HG03139 (cell line): ENCODE measurements around the gene REEP5.
"Not testable (repeated sequence)": the region's sequence is repeated elsewhere in the genome, so short reads cannot be mapped to it uniquely, and the experiment has no call there.

ENCODE experiments used
- ATAC-seq: cut with Tn5 transposase; IDR thresholded peaks from one replicate; pipeline ENCODE4 v1.9.1; 2021; ENCODE audit not compliant: unreplicated experiment

REEP5 gene

DNA sequence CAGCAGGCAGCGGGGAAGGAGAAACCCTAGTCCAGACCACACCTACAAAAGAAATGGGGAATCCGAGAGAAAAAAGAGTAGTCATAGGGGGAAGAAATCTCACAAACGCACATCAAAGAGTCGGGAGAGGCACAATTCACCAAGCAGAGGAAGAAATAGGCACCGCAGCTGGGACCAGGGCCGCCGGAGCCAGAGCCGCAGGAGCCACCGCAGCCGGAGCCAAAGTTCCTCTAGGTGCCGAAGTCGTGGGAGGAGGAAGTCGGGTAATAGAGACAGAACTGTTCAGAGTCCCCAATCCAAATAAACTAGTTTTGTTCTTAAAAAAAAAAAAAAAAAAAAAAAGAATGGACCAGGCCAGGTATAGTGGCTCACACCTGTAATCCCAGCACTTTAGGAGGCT, 29.3 kb downstream of the REEP5 start:
- no peak for ATAC-seq

DNA sequence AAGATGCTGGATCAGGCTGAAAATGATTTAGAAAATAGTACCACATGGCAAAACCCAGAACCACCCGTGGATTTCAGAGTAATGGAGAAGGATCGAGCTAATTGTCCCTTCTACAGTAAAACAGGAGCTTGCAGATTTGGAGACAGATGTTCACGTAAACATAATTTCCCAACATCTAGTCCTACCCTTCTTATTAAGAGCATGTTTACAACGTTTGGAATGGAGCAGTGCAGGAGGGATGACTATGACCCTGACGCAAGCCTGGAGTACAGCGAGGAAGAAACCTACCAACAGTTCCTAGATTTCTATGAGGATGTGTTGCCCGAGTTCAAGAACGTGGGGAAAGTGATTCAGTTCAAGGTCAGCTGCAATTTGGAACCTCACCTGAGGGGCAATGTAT, 30.0 kb downstream of the REEP5 start:
- not testable (repeated sequence) for ATAC-seq

DNA sequence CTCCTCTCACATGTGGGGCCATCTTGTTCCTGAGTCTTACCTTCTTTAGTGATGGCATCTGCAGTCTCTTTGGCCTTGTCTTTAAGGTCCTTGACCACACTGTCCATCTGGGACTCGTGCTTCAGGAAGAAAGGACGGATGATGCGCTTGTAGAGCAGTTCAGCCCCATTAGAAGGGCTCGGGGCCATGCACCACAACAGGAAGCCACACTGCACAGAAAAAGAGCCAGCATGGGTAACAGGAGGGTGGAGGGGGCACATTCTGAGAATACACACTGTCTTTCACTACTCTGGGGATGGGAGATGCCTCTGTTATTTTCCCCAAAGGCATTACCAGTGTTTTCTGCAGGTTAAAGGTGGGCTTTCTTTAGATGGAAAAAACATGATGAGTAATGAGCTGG, 35.1 kb downstream of the REEP5 start:
- ATAC-seq = no peak

DNA sequence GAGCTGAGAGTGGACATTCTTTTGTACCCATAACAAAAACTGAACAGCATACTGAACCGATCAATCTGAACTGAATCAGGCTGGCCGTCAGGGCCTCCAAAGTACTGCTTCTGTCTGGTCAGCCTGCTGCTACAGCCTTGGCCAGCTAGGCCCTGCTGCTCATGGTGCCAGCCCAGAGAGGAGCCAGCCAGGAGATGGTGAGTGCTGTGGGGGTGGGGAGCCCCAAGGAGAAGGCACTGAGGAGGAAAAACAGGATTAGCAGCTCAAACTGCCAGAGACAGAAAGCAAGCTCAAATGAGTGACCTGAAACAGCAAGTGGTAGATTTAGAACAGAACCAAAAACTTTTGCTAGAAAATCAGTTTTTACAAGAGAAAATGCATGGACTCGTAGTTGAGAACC, 37.0 kb downstream of the REEP5 start:
- no peak for ATAC-seq

DNA sequence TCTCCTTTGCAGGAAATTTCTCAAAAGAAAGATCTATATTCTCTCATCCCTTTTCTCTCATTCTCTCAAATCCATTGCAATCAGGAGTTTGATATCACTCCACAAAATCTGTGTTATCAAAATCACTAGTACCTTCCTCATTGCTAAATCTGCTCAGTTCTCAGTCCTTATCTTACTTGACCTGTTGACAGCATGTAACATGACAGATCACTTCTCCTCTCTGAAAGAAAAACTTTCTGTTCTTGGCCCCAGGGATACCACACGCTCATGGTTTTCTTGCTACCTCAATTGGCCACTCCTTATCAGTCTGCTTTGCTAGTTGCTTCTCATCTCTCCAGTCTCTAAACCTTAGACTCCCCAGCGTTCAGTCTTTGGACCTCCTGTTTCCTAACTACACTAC, 38.8 kb downstream of the REEP5 start:
- ATAC-seq = no peak

DNA sequence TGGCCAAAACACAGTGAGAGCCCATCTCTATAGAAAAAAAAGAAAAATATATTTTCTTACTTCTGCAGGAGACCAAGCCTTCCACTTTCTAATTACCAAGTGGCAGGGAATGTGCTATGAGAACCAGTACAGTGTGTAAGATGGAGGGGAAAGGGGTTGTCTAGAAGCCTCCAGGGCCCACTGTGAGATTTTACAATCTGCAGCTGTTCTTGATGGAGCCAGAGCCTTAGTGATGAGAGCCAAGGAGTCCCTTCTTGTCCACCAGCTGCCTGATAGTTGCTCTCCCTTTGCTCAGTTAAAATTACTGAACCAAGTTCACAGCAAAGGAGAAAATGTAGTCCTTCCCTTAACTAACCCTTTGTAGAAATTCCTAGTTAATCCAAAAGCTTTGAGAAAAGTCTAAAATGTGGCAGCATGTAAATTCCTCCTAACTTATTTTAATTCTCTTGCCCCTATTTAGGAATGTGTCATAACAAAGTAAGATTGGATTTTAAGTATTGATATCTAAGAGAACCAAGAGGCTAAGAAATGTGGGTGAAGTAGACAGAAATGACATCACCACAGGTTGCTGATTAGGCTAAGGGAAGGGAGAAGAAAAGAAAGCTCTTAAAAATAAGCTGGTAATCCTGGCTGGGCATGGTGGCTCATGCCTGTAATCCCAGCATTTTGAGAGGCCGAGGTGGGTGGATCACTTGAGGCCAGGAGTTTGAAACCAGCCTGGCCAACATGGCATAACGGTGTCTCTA, 41.6 kb downstream of the REEP5 start:
- no peak for ATAC-seq

DNA sequence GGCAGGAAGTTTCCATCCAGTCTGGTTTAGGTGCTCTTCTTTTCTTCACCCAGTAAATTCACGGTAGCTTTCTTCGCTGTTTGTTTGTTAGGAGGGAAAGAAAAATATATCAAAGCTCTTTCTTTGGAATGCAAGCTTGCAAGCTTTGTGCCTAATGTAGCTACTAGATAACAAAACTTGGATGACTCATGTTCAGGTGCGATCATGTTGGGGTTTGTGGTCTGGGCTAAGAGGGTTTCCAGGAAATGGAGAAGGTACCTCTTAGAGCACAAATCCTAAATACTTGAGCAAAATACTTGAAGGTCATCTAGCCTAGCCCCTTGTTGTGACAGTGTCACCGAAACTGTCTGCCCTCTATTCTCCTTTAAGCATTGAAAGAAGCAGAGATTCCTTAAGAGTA, 43.3 kb downstream of the REEP5 start:
- no peak for ATAC-seq

DNA sequence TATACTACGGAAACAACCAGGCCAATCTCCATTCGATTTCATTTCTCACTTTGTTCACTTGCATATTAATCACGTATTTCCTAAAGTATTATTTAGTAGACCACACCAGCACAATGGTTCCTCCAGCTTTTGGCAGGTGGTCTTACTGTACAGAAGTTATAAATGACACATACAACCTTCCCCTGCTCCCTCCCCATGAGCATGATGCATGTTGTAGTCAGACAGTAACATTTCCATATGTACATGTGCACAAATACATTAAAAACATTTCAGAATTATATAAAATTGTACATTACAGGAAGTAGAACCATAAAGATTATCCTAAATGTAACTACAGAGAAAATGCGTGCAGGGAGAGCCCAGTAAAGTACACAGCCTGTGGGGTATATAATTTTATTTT, 43.9 kb downstream of the REEP5 start:
- ATAC-seq = no peak

DNA sequence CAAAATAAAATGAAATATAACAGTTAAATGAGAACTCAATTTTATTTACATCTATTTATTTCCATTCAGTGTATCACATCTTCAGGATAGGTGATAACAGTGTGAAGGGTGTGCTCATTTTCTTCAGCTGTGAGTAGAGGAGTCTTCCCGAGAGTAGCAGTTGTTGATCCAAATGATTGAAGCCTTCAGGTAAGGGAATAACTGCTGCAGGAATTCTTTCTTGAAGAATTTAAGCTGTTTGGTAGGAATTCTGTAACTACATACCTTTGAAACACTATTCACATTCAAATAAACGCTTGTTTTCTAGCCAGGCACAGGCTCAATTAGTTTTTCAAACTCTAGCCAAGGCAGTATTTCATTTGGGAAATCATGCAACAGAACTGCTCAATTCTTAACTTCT, 45.7 kb downstream of the REEP5 start:
- no peak for ATAC-seq

DNA sequence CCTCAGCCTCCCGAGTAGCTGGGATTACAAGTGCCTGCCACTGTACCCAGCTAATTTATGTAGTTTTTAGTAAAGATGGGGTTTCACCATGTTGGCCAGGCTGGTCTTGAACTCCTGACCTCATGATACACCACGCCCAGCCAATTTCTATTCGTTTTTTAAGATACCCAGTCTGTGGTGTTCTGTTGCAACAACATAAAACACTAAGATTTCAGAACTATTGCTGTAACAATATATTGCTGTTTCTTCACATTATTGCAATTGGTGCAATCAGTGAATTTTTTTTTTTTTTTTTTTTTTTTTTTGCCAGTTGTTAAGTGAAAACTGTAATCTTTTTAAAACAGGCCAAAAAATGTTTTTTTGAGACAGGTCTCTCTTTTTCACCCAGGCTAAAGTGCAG, 51.1 kb downstream of the REEP5 start:
- no peak for ATAC-seq

DNA sequence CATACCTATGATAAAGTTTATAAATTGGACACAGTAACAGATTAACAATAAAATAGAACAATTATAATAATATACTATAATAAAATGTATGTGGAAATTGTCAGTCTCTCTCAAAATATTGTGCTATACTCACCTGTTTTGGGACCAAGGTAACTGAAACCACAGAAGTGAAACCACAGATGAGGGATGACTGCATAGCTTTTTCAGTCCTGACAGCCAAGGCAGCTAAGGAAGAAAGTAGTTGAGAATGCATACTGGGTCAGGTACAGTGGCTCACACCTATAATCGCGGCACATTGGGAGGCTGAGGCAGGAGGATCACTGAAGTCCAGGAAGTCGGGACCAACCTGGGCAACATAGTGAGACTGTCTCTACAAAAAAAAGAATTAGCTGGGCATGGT, 52.1 kb downstream of the REEP5 start:
- peak; percentile 60 for ATAC-seq

DNA sequence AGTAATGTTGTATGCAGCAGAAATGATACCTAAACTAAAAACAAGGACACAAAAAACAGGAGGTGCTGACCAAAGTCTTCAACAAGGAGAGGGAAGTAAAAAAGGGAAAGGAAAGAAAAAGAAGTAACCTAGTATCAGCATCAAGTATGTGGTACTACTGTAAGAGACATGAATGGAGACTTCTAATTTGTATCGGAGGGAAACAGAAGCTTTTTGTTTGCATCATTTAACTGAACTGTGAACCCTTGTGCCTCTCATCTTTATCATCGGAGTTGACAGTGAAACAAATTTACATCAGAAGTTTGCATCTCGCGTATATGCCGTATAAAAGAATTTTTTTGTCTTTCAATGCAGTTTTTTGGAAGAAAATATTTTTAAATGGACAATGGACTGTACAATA, 54.6 kb downstream of the REEP5 start:
- no peak for ATAC-seq

DNA sequence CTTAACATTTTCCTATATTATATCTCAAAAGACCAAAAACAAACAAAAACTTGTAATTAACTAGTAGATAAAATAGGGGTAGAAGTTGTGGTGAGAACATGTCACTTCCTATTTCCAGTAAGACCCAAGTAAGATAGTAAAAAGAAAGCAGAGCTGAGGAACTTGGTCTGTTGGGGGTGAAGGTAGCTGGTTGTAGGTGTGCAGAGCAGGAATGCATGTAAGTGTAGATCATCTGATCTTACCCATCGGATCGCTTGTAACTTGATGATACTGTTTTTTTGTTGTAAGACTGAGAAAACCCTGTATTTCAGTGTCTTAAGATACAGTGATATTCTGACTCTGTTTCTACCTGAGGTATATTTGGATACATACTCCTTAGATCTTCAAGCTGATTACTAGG, 55.3 kb downstream of the REEP5 start:
- no peak for ATAC-seq

DNA sequence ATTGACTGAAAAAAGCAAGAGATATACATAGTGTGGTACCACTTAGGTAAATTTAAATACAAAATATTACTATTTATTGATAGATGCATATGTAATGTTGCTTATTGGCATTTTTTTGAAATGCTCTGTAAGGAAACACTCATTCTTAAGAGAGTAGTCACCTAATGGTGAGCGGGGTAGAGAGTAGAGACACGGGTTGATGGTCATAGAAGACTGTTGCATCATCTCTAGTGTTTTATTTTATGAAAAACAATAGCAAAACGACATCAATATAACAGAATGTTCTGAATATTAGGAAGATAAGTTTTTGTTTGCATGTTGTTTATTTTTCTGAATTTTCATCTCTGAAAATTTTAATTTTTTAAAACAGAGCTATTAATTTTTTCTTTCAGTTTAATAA, 56.9 kb downstream of the REEP5 start:
- no peak for ATAC-seq

DNA sequence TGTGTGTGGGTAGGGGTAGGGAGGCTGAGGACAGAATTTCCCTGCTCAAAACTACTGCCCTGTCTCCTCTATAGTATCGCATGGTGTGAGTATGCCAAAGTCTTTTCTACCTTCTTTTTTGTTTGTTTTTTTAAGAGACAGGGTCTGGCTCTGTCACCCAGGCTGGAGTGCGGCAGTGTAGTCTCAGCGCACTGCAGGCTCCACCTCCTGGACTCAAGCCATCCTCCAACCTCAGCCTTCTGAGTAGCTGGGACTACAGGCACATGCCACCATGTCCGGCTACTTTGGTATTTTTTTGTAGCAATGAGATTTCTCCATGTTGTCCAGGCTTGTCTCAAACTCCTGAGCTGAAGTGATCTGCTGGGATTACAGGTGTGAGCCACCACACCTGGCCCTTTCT, 58.5 kb downstream of the REEP5 start:
- ATAC-seq = no peak

DNA sequence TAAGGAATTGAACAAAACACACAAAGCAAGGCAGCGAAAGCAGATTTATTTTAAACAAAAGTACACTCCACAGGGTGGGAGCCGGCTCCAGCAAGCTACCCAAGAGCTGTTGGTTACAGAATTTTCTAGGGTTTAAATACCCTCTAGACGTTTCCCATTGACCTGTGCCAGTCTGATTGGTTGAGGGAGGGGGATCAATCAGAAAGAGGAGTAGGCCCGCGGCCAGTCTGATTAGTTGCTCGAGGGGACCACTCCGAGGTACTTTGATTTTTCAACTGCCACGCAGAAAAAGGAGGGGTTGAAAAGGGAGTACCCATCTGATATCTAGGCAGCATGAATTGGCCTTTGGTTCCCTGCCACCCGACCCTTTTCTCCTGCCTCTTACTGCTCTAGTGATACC, 59.9 kb downstream of the REEP5 start:
- no peak for ATAC-seq

DNA sequence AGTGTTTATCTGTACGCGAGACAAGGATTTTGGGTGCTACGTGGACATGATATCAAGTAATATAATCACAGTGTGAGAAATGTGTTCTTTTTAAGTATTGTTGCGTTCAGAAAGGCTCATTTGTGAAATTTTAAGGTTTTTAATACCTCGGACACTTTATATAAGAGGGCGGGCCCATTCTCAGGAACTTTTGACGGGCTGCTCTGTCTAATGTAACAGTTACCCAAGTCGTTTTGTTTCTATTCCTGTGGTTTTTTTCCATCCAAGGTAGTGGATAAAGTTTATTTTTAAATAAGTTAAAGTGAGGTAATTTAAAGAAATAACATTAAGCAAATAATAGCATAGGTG, 60.4 kb downstream of the REEP5 start:
- ATAC-seq = no peak

DNA sequence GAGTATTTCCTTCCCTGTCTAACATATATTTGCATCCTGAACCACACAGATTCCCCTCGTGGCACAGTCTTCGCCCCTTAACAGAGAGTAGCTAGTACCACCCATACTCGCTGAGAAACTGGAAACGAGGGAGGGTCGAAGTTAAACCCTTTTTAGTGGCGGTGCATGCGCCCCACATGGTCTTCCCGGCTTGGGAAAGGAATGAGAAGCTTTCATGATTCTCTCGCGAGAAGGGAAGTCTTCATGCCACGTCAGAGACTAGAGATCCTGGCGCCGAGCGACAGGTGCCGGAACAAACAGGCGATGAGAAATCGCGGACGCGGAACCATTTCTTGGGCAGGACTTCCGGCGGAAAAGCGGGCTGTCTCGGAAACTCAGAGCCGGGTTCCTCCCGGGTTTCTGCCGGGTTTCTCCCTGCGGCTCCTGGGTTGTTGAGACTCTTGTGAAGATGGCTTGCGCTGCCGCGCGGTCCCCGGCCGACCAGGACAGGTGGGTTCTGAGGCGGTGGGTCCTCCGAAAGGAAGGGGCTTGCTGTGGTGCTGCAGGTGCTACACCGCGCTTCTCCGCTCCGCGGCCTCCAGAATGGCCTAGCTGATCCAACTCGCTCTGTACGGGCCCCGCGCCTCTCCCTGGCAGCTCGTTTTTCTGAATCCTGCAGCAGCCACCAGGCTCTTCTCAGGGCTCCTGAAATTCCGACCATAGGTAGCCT, 60.9 kb downstream of the REEP5 start, which contains the start of gene SRP19:
Gene SRP19, plus strand, starts transcription at position 359 of the 709 bp plus-strand sequence. Its CDS starts 90 bp downstream, at position 449.
- peak; percentile 99 for ATAC-seq

DNA sequence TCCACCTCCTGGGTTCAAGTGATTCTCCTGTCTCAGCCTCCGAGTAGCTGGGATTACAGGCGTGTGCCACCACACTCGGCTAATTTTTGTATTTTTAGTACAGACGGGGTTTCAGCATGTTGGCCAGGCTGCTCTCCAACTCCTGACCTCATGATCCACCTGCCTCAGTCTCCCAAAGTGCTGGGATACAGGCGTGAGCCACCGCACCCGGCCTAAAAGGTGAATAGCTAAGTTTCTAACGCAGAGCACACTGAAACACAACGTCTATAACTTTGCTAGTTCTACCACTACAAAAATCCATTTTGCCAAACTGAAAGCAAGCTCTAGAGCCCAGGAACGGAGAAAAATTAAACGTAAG, 61.5 kb downstream of the REEP5 start:
- not testable (repeated sequence) for ATAC-seq

DNA sequence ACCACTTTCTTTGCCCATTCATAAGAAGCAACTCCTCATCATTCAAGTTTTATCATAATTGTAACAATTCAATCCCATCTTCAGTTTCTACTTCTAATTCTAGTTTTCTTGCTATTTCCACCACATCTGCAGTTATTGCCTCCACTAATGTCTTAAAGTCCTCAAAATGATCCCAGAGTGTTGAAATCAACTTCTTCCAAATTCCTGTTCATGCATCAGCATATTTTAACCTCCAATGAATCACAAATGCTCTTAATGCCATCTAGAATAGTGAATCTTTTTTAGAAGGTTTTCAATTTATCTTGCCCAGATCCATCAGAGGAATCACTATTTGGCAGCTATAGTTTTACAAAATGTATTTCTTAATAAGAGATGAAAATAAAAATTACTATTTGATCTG, 64.2 kb downstream of the REEP5 start:
- ATAC-seq = no peak

DNA sequence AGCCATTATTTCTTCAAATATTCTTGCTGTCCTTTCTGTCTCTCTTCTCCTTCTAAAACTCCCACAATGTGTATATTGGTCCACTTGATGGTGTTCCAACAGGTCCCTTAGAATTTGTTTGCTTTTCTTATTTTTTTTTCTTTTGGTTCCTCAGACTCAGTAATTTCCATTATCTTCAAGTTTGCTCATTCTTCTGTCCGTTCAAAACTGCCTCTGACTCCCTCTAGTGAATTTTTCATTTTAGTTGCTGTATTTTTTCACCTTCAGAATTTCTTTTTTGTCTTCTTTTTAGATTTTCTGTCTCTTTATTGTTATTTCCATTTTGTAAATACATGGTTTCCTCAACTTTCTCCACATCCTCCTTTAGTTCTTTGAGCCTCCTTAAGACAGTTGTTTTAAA, 67.4 kb downstream of the REEP5 start:
- no peak for ATAC-seq

DNA sequence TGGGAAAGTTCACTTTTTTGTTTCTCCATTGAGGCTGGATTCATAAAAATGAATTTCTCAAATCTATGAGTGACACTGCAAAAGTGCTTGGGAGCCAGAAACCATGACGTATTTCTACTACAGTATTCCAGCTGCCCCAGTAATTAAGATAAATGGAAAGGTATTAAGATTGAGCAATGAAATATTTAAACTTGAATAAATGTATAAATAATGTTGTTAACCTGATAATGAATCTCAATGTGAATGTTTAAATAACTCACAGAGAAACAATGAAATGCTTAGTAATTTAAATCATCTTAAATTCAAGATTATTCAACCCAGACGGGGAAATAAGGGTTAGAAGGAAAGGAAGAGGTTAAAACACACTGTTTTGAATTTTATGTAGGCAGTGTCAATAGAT, 72.1 kb downstream of the REEP5 start:
- ATAC-seq = no peak
